A549 (cell line): ENCODE data around the gene RASD2. TPM values are rescaled to one million over a fixed set of nuclear protein-coding genes. Genes with fewer than 3 reads are reported as not detected.
"Not testable (repeated sequence)": the region's sequence is repeated elsewhere in the genome, so short reads cannot be mapped to it uniquely, and the experiment has no call there.

Experiments used
- ATAC-seq, 2 experiments: fragments of 200-7000 bp in 1 of 2; fragments of >200 bp in 1 of 2; cut with Nextera tagmentation in 1 of 2; cut with Tn5 transposase in 1 of 2; 3 replicates each; pipeline versions ENCODE4 v1.8.0 to v1.9.1; 2018 to 2020; ENCODE audit warnings: mild to moderate bottlenecking in 1 of 2, moderate library complexity in 1 of 2
- CTCF ChIA-PET: fragments of 300-600 bp; sonication (Branson Sonifier 250); formaldehyde crosslinking; extraction: SDS; loops from one replicate; lab custom pipeline; 2021; ENCODE audit warnings: antibody characterized with exemption, inconsistent platforms; lab: Yijun Ruan, JAX
- POLR2A ChIA-PET: fragments of 350-600 bp; formaldehyde crosslinking; extraction: SDS; loops from one replicate; lab custom pipeline; 2021; ENCODE audit warnings: antibody characterized with exemption, inconsistent platforms; lab: Yijun Ruan, JAX
- DNase-seq, 2 experiments: peaks; one replicate each; pipeline versions ENCODE4 v3.0.0 to v3.0.0-alpha.2; 2011 to 2016; ENCODE audit warnings: low read depth in 1 of 2, low spot score in 1 of 2
- FAIRE-seq: peaks from 2 replicates; lab custom pipeline; 2011; peaks lifted over from hg19 to GRCh38; lab: Jason Lieb, UNC
- H3K27ac ChIP-seq, 2 experiments: fragments of >200 bp; sonication (Bioruptor Twin); formaldehyde crosslinking; 3 replicates each; pipeline ENCODE4 v1.5.1; 2016 to 2017
- H3K4me1 ChIP-seq: fragments of >200 bp; sonication (Bioruptor Twin); formaldehyde crosslinking; 3 replicates; pipeline ENCODE4 v1.6.1; 2016
- H3K4me2 ChIP-seq: fragments of >200 bp; sonication (Bioruptor Twin); formaldehyde crosslinking; 3 replicates; pipeline ENCODE4 v1.6.1; 2016
- H3K4me3 ChIP-seq: fragments of >200 bp; sonication (Bioruptor Twin); formaldehyde crosslinking; 3 replicates; pipeline ENCODE4 v1.5.1; 2016
- H3K9me3 ChIP-seq: fragments of >200 bp; sonication (Bioruptor Twin); formaldehyde crosslinking; 3 replicates; pipeline ENCODE4 v1.6.1; 2016
- CHD4 ChIP-seq: fragments of 200-600 bp; sonication (generic); IDR thresholded peaks from 2 replicates; pipeline ENCODE4 v1.6.1; 2016; ENCODE audit warnings: antibody characterized with exemption, mild to moderate bottlenecking, borderline replicate concordance
- EHF ChIP-seq: fragments of 250-450 bp; sonication (Bioruptor Pico); IDR thresholded peaks from 2 replicates; pipeline ENCODE4 v1.5.0; 2020; ENCODE audit warnings: mild to moderate bottlenecking
- ESRRA ChIP-seq: fragments of 150-350 bp; IDR thresholded peaks from 2 replicates; pipeline ENCODE4 v1.6.1; 2014; ENCODE audit warnings: mild to moderate bottlenecking, low read length, borderline replicate concordance
- FOSL2 ChIP-seq, 2 experiments: fragments of 450-650 bp in 1 of 2; fragments of >200 bp in 1 of 2; sonication (Bioruptor Twin) in 1 of 2; formaldehyde crosslinking; IDR thresholded peaks; 2 replicates each; pipeline versions ENCODE4 v1.5.0 to v1.6.1; 2016 to 2020; ENCODE audit warnings: mild to moderate bottlenecking in 1 of 2, moderate library complexity in 1 of 2
- FOXS1 ChIP-seq: fragments of 250-450 bp; sonication (Bioruptor Pico); IDR thresholded peaks from 2 replicates; pipeline ENCODE4 v1.5.0; 2020; ENCODE audit warnings: mild to moderate bottlenecking, moderate library complexity
- HDAC2 ChIP-seq: fragments of 200-600 bp; sonication (generic); IDR thresholded peaks from 2 replicates; pipeline ENCODE4 v1.6.1; 2016
- MAFK ChIP-seq: fragments of 450-650 bp; IDR thresholded peaks from 2 replicates; pipeline ENCODE4 v1.6.1; 2014; ENCODE audit not compliant: partially characterized antibody
- MYC ChIP-seq: IDR thresholded peaks from 2 replicates; pipeline ENCODE4 v1.6.1; 2012; ENCODE audit warnings: mild to moderate bottlenecking, inconsistent platforms, low read length, improper control_type of control experiment, borderline replicate concordance
- POLR2AphosphoS2 ChIP-seq: conservative IDR thresholded peaks from 2 replicates; pipeline ENCODE4 v1.6.1; 2012; ENCODE audit warnings: low read length, improper control_type of control experiment, inconsistent platforms
- RFX5 ChIP-seq: fragments of 450-650 bp; IDR thresholded peaks from 2 replicates; pipeline ENCODE4 v1.7.1; 2014; ENCODE audit warnings: antibody characterized with exemption, mild to moderate bottlenecking, moderate library complexity
- SREBF2 ChIP-seq: fragments of 450-650 bp; IDR thresholded peaks from 2 replicates; pipeline ENCODE4 v1.6.1; 2014; ENCODE audit warnings: mild to moderate bottlenecking, moderate library complexity
- ZC3H11A ChIP-seq: fragments of 450-650 bp; IDR thresholded peaks from 2 replicates; pipeline ENCODE4 v1.6.1; 2014; ENCODE audit warnings: antibody characterized with exemption, mild to moderate bottlenecking
- ZFP36 ChIP-seq: fragments of 450-650 bp; IDR thresholded peaks from 2 replicates; pipeline ENCODE4 v1.6.1; 2014; ENCODE audit warnings: borderline replicate concordance; ENCODE audit not compliant: partially characterized antibody
- whole genome bisulfite sequencing: methylation state at CpG from one replicate; pipeline ENCODE4 v1.1.6; 2017; ENCODE audit errors: missing lambda C conversion rate; 5-methylcytosine and 5-hydroxymethylcytosine counted together
- polyA plus RNA-seq, 4 experiments: library from polyadenylated mRNA; depleted of rRNA in 3 of 4; stranded (reverse); fragments of >200 nt; fragmentation: RNase III in 1 of 4; extraction: RNeasy Plus Mini Kit Qiagen cat#74134 plus additional on column Dnase treatment in 1 of 4; gene quantifications; 2 replicates in 3 of 4; 3 replicates in 1 of 4; pipeline ENCODE4 v1.2.3, GENCODE V29; 2011 to 2017
- TF ChIP-seq, protein P1 (sequence below): fragments of >200 bp; sonication (Bioruptor Twin); formaldehyde crosslinking; IDR thresholded peaks from 3 replicates; pipeline ENCODE4 v1.5.1; 2016
- TF ChIP-seq, protein P2 (sequence below): fragments of 250-450 bp; sonication (Bioruptor Pico); IDR thresholded peaks from 2 replicates; pipeline ENCODE4 v1.5.0; 2020; ENCODE audit warnings: low read depth, mild to moderate bottlenecking, moderate library complexity
- TF ChIP-seq, protein P3 (sequence below): fragments of 200-600 bp; sonication (generic); IDR thresholded peaks from 2 replicates; pipeline ENCODE4 v1.6.1; 2016; ENCODE audit warnings: antibody characterized with exemption, mild to moderate bottlenecking, moderate library complexity
- TF ChIP-seq, protein P4 (sequence below): IDR thresholded peaks from 2 replicates; pipeline ENCODE4 v1.6.1; 2012
- TF ChIP-seq, protein P5 (sequence below): fragments of >200 bp; sonication (Bioruptor Twin); formaldehyde crosslinking; IDR thresholded peaks from 2 replicates; pipeline ENCODE4 v1.6.1; 2016

The RASD2 gene
- polyA plus RNA-seq, 2 of the 4 experiments (the other 2 are of a cell fraction) = 0.61 to 1.2 TPM

DNA sequence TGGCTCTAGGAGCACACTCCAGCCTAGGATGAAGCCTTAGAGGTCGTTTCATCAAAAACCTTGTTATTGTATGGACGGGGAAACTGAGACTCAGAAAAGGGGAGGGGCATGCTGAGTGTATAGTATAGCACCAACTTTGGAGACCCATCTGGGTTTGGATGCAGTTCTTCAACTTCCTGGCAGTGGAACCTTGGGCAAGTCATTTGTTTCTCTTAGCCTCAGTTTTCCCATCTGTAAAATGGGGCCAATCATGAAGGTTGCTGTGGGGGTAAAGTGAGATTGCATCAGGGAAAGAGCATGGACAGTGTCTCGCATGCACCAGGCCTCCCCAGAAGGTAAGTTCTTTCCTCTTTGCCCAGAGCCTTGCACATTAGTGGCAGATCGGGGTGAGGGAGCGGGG, 47.6 kb upstream of the RASD2 start:
- ATAC-seq (no peak), DNase-seq (no peak), FAIRE-seq (no peak)
- Histone ChIP-seq H3K4me3 (no peak overlapping the region), H3K9me3 (peaks cover 8% of the 10 kb centered on the region; the same call in 2 of the 3 replicates), H3K4me2 (no peak overlapping the region), H3K4me1 (no peaks in the 10 kb centered on the region), H3K27ac (no peak overlapping the region)
- POLR2A ChIA-PET = no interaction called here
- TF ChIP-seq MYC = no peak
- TF ChIP-seq, protein P1, sequence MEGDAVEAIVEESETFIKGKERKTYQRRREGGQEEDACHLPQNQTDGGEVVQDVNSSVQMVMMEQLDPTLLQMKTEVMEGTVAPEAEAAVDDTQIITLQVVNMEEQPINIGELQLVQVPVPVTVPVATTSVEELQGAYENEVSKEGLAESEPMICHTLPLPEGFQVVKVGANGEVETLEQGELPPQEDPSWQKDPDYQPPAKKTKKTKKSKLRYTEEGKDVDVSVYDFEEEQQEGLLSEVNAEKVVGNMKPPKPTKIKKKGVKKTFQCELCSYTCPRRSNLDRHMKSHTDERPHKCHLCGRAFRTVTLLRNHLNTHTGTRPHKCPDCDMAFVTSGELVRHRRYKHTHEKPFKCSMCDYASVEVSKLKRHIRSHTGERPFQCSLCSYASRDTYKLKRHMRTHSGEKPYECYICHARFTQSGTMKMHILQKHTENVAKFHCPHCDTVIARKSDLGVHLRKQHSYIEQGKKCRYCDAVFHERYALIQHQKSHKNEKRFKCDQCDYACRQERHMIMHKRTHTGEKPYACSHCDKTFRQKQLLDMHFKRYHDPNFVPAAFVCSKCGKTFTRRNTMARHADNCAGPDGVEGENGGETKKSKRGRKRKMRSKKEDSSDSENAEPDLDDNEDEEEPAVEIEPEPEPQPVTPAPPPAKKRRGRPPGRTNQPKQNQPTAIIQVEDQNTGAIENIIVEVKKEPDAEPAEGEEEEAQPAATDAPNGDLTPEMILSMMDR = no peak
- no peak for TF ChIP-seq RFX5
- no peak for TF ChIP-seq SREBF2
- no peak for TF ChIP-seq POLR2AphosphoS2
- TF ChIP-seq, protein P2, sequence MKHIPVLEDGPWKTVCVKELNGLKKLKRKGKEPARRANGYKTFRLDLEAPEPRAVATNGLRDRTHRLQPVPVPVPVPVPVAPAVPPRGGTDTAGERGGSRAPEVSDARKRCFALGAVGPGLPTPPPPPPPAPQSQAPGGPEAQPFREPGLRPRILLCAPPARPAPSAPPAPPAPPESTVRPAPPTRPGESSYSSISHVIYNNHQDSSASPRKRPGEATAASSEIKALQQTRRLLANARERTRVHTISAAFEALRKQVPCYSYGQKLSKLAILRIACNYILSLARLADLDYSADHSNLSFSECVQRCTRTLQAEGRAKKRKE (CRISPR knock-in tag) = no peak
- WGBS = 79% methylated on average over 5 of the region's 5 CpGs
- CTCF ChIA-PET = interaction anchor here (1.0 kb wide), 1 partner anchor 62 kb away, joined by 3 read pairs; no protein-coding TSS in a partner anchor

DNA sequence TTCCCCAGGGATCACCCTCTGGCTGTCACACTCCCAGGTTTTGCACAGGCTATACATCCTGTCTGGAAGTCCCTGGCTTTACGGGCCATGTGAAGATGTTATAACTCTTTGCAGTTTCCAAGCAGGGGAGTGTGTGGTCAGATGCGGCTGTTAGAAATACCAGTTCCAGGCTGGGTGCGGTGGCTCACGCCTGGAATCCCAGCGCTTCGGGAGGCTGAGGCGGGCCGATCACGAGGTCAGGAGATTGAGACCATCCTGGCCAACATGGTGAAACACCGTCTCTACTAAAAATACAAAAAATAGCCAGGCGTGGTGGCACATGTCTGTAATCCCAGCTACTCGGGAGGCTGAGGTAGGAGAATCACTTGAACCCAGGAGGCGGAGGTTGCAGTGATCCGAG, 44.9 kb upstream of the RASD2 start:
- H3K27ac ChIP-seq, H3K4me3 ChIP-seq, H3K9me3 ChIP-seq, H3K4me1 ChIP-seq, FAIRE-seq, H3K4me2 ChIP-seq, POLR2A ChIA-PET, ATAC-seq, DNase-seq: not testable (repeated sequence)
- CTCF ChIA-PET = interaction anchor here (1.0 kb wide), 1 partner anchor 570 kb away, joined by 3 read pairs; no protein-coding TSS in a partner anchor
- 80% methylated on average over 14 of the region's 14 CpGs for WGBS

DNA sequence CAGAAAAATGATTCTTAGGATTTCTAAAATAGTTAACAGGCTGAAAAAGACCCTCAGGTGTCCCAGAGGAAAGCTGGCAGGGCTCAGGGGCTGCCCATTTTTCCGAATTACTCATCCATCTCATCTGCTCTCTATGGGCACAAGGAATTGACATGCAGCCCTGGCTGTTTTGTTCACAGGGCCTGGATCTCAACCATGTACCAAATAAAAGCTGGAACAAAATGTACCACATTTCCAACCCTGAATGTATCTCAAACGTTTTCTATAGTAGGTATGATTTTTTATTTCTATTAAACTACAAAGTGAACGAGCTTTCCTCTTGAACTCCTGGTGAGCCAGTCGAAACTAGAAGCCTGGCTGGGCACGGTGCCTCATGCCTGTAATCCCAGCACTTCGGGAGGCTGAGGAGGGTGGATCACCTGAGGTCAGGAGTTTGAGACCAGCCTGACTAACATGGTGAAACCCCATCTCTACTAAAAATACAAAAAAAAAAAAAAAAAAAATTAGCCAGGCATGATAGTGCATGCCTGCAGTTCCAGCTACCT, 43.8 kb upstream of the RASD2 start:
- CTCF ChIA-PET = interaction anchor here (0.7 to 1.1 kb wide), 2 partner anchors 41 to 130 kb away, joined by 3 to 4 read pairs; no protein-coding TSS in a partner anchor
- H3K4me2 ChIP-seq = no peak overlapping the region
- H3K9me3 ChIP-seq = peaks cover 4% of the 10 kb centered on the region; the same call in 2 of the 3 replicates
- no peak overlapping the region for H3K27ac ChIP-seq
- H3K4me3 ChIP-seq = no peak overlapping the region
- ATAC-seq (no peak), DNase-seq (no peak), FAIRE-seq (no peak)
- 47% methylated on average over 6 of the region's 6 CpGs for WGBS
- TF ChIP-seq, protein P1 = no peak
- TF ChIP-seq MYC (no peak), CHD4 (no peak), ZC3H11A (no peak), FOXS1 (CRISPR knock-in tag) (no peak), ZFP36 (no peak), ESRRA (no peak), FOSL2 (IDR thresholded peaks at IDR 0.05) (no peak), FOSL2 (CRISPR knock-in tag; IDR thresholded peaks at IDR 0.05) (no peak), HDAC2 (no peak), EHF (CRISPR knock-in tag) (no peak), MAFK (no peak)
- TF ChIP-seq, protein P3, sequence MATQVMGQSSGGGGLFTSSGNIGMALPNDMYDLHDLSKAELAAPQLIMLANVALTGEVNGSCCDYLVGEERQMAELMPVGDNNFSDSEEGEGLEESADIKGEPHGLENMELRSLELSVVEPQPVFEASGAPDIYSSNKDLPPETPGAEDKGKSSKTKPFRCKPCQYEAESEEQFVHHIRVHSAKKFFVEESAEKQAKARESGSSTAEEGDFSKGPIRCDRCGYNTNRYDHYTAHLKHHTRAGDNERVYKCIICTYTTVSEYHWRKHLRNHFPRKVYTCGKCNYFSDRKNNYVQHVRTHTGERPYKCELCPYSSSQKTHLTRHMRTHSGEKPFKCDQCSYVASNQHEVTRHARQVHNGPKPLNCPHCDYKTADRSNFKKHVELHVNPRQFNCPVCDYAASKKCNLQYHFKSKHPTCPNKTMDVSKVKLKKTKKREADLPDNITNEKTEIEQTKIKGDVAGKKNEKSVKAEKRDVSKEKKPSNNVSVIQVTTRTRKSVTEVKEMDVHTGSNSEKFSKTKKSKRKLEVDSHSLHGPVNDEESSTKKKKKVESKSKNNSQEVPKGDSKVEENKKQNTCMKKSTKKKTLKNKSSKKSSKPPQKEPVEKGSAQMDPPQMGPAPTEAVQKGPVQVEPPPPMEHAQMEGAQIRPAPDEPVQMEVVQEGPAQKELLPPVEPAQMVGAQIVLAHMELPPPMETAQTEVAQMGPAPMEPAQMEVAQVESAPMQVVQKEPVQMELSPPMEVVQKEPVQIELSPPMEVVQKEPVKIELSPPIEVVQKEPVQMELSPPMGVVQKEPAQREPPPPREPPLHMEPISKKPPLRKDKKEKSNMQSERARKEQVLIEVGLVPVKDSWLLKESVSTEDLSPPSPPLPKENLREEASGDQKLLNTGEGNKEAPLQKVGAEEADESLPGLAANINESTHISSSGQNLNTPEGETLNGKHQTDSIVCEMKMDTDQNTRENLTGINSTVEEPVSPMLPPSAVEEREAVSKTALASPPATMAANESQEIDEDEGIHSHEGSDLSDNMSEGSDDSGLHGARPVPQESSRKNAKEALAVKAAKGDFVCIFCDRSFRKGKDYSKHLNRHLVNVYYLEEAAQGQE = no peak
- TF ChIP-seq, protein P4, sequence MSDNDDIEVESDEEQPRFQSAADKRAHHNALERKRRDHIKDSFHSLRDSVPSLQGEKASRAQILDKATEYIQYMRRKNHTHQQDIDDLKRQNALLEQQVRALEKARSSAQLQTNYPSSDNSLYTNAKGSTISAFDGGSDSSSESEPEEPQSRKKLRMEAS = no peak
- TF ChIP-seq, protein P5, sequence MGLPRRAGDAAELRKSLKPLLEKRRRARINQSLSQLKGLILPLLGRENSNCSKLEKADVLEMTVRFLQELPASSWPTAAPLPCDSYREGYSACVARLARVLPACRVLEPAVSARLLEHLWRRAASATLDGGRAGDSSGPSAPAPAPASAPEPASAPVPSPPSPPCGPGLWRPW = no peak
- TF ChIP-seq, protein P2 (CRISPR knock-in tag) = no peak
- POLR2A ChIA-PET = no interaction called here
- no peaks in the 10 kb centered on the region for H3K4me1 ChIP-seq
